ENCODE measurements around the gene TACC2.

The TACC2 gene

DNA sequence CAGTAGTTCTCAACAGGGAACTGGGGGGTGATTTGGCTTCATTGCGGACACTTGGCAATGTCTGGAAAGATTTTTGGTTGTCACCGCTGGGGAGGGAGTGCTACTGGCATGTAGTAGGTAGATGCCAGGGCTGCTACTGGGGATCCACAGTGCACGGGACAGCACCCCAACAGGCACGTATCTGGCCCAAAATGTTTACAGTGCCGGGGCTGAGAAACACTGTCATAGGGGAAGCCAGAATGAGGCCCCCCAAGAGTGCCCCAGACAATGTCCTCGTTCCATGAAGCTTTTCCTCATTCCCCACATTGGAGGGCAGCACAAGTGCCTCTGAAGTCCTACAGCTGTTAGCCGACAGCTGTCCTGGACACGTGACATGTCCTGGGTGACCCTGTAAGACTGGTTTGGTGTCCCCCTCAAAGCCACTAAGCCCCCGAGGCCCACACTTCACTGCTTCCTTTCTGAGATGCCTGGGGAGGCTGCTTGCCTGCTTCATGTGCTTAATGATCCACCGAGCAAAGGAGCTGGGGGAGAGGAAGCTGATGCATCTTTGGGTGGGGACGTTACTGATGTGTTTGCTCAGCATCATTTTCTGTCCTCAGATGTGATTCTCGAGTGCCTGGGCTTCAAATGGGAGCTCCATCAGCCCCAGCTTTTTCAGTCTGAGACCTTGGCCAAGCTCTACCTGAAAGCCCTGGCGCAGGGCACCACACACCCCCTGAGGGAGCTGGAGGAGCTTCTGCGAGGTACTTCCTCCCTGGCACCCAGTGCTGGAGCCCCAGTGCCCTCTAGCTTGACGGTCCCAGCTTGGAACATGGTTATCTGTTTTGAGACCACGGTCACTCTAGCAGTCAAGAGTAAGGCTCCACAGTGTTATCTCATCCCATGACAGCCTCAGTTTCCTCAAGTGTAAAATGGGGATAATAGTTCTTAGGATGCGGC, 296.8 kb downstream of the TACC2 start:
- no peak for DNase-seq

DNA sequence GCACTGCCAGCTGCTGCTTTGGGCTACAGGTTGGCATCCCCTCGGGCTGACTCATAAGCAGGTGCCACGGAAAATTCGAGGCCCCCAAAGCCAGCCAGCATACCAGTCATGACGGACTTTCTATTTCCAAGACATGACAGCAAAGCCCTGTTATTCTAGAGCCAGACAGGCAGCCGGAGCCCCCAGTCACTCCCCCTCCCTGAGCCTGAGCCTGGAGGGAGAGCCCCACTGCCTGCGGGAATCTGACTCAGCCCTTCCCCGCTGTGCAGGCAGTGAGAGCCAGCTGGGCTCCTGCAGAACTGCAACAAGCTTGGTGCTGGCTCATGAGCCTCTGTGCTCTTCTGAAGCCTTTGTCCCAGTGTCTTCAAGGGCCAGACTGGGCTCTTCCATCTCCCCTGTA, 297.9 kb downstream of the TACC2 start:
- DNase-seq = peak; percentile 8

GRCh38 chr10:122287570-122287969, 298.6 kb downstream of the TACC2 start:
- no peak for DNase-seq

DNA sequence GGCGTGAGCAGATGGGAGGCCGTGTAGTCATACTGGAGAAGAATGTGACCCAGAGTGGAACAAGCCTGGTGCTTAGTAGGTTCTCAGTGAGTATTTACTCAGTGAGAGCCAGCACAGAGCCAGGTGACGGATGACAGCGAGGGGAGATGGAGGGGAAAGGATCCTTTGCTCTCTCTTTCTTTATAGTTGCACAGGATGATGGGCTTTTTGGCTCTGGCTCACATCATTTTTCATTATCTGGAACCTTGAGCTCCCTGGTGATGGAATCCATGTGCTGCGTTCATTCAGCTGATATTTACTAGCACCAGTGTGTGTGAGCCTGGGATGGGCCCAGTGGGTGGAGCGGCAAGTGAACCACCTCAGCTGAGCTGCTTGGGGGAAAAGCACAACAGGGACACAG, 299.3 kb downstream of the TACC2 start:
- DNase-seq = no peak

GRCh38 chr10:122288917-122289316, 300.0 kb downstream of the TACC2 start:
- DNase-seq = no peak

DNA sequence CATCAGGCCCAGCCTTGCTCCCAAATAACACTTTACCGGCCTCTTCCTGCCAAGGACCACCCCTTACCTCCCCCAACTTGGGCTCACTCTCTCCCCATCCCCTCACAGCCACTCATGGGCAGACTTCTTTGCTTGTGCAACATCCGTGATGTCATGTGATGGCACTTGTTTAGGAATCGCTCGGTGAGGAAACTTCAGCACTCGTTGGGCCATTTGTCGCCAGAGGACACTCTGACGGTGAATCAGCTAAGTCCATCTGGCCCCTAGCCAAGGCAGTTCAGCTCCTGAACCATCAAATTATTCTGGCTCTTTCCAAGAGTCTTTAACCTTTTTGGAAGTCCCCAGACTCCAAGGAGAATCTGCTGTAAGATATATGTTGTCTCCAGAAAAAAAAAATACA, 301.4 kb downstream of the TACC2 start:
- DNase-seq = no peak

GRCh38 chr10:122290833-122291532, 302.0 kb downstream of the TACC2 start:
- no peak for DNase-seq

DNA sequence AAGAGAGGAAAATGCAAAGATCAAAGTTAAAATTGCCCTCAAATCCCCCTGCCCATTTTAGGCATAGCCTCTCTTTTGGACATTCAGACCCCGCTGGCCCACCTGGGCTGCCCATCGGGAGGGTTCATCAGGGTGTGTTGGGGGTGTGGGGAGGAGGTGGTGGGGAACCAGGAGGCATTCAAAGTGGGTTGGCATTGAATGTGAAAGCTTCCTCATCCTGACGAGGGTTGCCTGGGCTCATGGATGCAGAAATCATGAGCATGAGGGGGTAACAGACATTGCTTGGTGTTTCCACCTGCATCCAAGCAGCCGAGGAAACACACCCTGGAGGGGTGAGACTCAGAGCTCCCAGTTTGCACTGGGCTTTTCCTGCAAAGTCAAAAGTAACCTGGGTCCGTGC, 302.8 kb downstream of the TACC2 start:
- DNase-seq = no peak

GRCh38 chr10:122292376-122292775, 303.4 kb downstream of the TACC2 start:
- no peak for DNase-seq

DNA sequence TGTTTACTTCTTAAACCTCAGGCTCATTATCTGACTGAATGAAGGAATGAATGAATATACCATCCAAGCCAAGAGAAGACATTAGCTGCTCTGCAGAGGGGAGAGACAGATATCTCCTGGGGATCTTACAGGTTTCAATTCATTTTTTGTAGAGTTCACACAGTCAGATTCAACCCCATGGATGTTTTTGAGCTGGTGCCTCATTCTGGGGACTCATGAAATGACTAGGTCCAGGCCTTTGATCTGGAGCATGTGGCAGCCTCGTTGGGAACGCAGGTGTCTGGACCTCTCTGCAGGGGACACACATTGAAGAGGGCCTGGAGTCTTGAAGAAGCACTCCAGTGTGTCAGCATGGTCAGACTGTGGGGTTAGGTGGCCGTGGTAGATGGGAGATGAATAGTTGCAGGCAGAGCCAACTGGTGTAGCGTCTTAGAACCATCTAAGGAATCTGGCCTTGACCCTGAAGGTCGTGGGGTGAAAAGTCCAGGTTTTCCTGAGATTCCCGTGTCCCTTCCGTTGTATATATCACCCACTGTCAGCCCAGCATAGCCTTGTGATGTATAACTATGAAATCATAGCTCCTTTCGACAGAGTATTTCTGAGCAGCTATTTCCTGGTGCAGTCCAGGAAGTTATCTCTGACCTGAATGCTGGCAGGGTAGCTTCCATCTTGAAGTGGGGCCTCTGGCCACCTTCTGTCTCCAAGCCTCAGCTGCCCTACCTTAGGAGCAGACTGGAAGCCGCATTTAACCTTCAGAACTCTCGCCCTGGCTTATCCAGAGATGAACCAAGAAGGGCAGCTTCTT, 304.4 kb downstream of the TACC2 start:
- no peak for DNase-seq

DNA sequence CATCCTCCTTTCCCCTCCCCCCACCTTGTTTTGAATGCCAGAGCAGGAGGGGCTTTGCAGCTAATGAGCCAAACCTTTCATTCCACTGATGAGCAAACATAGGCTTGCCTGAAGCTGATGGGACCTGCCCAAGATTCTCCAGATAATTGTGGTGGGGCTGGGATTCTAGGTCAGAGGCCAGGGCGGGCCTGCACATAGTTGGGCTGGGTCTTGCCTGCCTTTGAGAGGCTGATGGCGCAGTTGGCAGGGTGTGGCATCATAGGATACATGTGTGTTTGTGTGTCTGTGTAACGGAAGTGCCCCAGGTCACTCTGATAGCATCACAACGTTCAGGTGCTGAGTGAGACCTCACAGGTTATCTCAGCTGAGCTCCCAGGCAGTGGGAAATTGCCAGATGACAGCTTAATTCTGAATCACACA, 305.0 kb downstream of the TACC2 start:
- no peak for DNase-seq

- no peak for DNase-seq
These were observed 305.8 kb downstream of the TACC2 start for GRCh38 chr10:122294511-122295450.

DNA sequence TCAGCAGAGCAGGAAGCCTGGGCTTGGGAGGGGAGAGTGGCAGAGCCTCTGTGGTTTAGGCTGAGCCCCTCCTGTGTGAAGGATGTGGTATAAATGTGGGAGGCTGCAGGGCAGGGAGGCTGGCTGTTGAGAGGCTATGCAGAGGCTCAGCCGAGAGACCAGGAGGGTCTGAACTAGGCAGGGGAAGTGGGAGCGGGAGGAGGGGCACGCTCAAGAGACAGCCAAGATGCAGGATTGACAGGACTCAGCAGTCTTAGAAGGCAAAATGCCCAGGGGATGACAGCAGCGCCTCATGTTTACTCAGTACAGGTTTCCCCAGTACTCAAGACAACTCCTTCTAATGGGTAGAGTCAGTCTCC, 306.5 kb downstream of the TACC2 start:
- DNase-seq = no peak

DNA sequence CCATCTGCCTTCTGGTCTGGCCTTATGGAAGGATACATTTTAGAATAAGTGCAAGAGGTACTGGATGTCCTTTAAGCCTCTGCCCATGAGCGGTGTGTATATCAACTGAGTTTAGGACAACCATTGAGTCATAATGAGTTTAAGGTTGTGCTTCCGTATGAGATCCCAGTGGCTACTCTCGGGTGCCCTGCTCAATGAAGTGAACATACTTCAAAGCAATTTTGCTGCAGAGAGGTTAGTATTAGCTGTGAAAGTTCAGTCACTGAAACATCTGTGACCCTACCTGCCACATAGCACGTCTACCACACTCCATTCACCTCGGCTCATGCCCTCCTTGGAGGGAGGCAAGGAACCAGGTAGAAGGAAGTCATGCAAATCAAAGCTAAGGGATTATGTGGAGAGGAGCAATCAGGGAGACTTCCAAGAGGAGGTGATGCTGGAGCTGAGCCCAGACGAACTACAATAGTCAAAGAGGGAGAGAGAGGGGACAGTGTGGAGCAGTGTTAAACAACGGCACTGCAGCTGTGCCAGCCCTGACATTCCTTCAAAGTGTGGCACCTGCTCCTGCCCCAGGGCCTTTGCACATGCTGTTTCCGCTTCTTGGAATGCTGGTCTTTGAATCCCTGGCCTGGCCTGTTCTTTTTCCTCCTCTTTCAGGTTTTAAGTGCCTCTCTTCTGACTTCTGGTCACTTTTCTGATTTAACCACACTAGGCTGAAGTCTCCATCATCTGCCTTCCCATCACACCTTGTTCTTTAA, 307.6 kb downstream of the TACC2 start:
- no peak for DNase-seq

GRCh38 chr10:122297583-122297982, 308.6 kb downstream of the TACC2 start:
- DNase-seq = no peak

GRCh38 chr10:122298206-122298597, 309.2 kb downstream of the TACC2 start:
- no peak for DNase-seq

GRCh38 chr10:122298598-122299301, 309.8 kb downstream of the TACC2 start:
- peak; percentile 52 for DNase-seq

DNA sequence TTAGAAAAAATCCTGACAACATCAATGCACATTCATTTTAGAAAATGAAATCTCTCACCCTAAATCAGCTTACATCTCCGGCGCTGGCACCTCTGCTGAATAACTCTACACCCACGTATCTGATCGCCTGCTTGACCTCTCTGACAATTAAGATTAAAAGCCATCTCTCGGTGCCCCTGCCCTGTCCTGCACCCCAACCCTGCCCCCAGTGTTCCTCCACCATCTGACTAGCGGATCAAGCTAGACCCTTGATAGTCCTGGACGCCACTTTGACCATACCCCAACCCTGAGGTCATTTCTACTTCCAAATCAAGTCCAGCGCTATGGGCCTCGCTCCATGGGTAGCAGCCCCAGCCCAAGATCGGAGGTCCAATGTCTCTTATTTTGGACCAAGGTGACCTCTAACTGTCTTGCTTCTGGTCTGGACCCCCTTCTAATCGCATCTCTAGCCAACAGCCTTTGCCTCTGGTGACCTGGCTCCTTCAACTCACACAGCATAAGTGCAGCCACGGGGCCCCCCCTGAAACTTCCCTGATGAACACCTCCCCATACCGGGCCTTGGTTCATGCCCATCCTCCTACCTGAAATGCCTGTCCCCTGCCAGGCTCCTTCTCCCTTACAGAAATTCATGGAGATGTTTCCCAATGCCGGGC, 310.6 kb downstream of the TACC2 start:
- no peak for DNase-seq

DNA sequence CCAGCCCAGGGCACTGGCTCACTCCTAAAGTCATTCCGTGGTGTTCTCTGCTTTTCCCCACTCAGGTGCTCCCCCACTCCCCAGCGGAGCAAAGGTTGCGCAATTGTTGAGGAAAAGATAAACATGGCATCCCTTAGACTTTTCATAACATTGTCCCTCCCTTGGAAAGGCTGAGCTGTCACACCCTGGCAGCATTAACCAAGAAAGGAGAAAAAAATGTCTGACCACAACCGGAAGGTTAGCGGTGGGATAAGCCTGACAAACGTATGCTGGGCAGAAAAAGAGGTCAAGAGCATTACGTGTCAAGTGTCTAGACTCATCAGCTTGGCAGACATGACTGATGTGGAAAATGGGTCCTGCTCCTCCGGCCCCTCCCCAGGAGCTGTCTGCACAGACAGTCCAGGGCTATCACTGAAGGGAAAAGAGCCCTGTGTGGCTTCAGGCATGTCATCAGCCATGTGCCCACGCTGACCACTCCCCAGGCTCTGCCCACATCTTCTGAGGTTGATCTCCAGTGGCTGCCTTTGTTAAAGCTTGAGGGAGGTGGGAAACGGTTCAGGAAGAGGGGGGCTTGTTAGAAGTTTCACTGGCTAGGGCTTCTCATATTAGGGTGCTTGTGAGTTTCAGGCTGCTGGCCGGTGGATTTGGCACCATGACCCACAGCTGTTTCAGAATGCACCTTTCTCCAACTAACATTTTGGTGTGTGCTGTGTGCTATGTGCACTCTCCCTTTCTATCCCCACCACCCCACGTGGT, 312.3 kb downstream of the TACC2 start:
- no peak for DNase-seq

GRCh38 chr10:122301811-122302115, 312.8 kb downstream of the TACC2 start:
- no peak for DNase-seq

Data from NCI-H345 (cell line).